Measurements from ENCODE around the gene CCDC136. TPM values are rescaled to one million over a fixed set of nuclear protein-coding genes. Genes with fewer than 3 reads are reported as not detected.

The CCDC136 gene
- total RNA-seq, 1 donor: 7.2 TPM

DNA sequence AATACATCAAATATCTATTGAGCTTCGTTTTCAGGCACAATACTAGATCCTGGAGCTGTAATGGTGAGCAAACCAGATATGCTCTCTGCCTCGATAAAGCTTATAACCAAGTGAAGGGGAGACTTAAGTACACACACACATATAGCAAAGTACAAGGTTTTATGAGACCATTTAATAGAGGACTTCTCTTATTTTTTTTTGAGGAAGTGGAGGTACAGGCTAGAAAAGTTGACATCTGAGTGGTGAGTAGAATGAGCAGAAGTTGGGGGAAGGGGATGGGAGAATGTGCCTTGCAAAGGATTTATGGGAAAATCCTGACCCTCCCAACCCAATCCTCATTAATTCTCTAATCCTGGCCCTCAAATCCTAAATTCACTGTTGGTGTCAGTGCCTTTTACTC is 7.7 kb downstream of the CCDC136 start:
- Histone ChIP-seq H3K79me2 (ENCODE audit: insufficient read depth, low read length) (no peaks in the 10 kb centered on the region), H3K27me3 (ENCODE audit: insufficient read depth, low read length) (no peaks in the 10 kb centered on the region), H3K4me3 (ENCODE audit: insufficient read depth, low read length) (no peak overlapping the region), H3K36me3 (ENCODE audit: insufficient read depth, low read length) (no peaks in the 10 kb centered on the region), H3K9me3 (ENCODE audit: low read depth, low read length) (no peaks in the 10 kb centered on the region), H4K20me1 (ENCODE audit: insufficient read depth, low read length) (no peaks in the 10 kb centered on the region), H3K27ac (ENCODE audit: low read depth, low read length) (no peak overlapping the region), H3K4me1 (ENCODE audit: insufficient read depth, low read length) (peaks cover 4% of the 10 kb centered on the region), H3K4me2 (ENCODE audit: insufficient read depth, low read length) (no peak overlapping the region), H2AFZ (ENCODE audit: low read length) (no peak overlapping the region)
- no peak for DNase-seq (ENCODE audit: insufficient read length, low spot score, missing footprints)
- TF ChIP-seq, protein P1, sequence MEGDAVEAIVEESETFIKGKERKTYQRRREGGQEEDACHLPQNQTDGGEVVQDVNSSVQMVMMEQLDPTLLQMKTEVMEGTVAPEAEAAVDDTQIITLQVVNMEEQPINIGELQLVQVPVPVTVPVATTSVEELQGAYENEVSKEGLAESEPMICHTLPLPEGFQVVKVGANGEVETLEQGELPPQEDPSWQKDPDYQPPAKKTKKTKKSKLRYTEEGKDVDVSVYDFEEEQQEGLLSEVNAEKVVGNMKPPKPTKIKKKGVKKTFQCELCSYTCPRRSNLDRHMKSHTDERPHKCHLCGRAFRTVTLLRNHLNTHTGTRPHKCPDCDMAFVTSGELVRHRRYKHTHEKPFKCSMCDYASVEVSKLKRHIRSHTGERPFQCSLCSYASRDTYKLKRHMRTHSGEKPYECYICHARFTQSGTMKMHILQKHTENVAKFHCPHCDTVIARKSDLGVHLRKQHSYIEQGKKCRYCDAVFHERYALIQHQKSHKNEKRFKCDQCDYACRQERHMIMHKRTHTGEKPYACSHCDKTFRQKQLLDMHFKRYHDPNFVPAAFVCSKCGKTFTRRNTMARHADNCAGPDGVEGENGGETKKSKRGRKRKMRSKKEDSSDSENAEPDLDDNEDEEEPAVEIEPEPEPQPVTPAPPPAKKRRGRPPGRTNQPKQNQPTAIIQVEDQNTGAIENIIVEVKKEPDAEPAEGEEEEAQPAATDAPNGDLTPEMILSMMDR (IDR thresholded peaks at IDR 0.05; ENCODE audit: extremely low read depth, low read depth, low read length): no peak

DNA sequence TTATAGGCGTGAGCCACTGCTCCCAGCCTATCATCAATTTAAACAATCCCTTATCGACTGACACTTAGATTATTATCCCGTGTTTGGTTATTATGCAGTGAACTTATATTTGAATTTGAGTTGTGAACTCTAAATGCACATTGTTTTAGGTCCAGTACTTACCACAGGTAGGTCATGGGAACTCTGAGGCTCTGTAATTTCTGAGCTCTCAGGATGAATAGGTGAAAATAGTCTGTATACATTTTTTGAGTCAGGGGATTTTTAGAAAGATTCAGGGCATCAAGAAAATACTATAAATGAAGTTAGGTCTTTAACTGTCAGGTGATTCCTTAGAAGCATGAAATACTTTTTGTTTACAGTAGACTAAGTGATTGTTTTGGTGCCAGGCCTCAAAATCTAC is 8.8 kb downstream of the CCDC136 start:
- H4K20me1 ChIP-seq (ENCODE audit: insufficient read depth, low read length): no peaks in the 10 kb centered on the region
- no peaks in the 10 kb centered on the region for H3K27me3 ChIP-seq (ENCODE audit: insufficient read depth, low read length)
- DNase-seq (ENCODE audit: insufficient read length, low spot score, missing footprints): no peak
- no peaks in the 10 kb centered on the region for H3K9me3 ChIP-seq (ENCODE audit: low read depth, low read length)
- no peaks in the 10 kb centered on the region for H3K79me2 ChIP-seq (ENCODE audit: insufficient read depth, low read length)
- TF ChIP-seq, protein P1 (IDR thresholded peaks at IDR 0.05; ENCODE audit: extremely low read depth, low read depth, low read length): no peak
- no peak overlapping the region for H3K27ac ChIP-seq (ENCODE audit: low read depth, low read length)
- no peak overlapping the region for H3K4me3 ChIP-seq (ENCODE audit: insufficient read depth, low read length)
- H3K4me1 ChIP-seq (ENCODE audit: insufficient read depth, low read length): peaks cover 4% of the 10 kb centered on the region
- no peaks in the 10 kb centered on the region for H3K36me3 ChIP-seq (ENCODE audit: insufficient read depth, low read length)
- H2AFZ ChIP-seq (ENCODE audit: low read length): no peak overlapping the region
- H3K4me2 ChIP-seq (ENCODE audit: insufficient read depth, low read length): no peak overlapping the region

DNA sequence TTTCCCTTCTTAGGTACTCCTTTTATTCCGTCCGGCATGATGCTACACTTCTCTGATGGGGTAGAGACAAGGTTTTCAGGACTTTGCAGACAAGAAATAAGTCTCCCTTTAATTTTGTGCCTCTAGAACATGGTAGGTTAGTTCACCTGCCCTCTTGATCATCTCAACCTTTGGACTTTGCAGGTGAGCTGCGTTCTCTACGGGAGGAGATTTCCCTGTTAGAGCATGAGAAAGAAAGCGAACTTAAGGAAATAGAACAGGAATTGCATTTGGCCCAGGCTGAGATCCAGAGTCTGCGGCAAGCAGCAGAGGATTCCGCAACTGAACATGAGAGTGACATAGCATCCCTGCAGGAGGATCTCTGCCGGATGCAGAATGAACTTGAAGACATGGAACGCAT is 9.2 kb downstream of the CCDC136 start:
- H3K27me3 ChIP-seq (ENCODE audit: insufficient read depth, low read length): no peaks in the 10 kb centered on the region
- no peaks in the 10 kb centered on the region for H3K36me3 ChIP-seq (ENCODE audit: insufficient read depth, low read length)
- H3K4me1 ChIP-seq (ENCODE audit: insufficient read depth, low read length): peaks cover 4% of the 10 kb centered on the region
- no peak overlapping the region for H3K27ac ChIP-seq (ENCODE audit: low read depth, low read length)
- H2AFZ ChIP-seq (ENCODE audit: low read length): no peak overlapping the region
- DNase-seq (ENCODE audit: insufficient read length, low spot score, missing footprints): no peak
- H3K4me2 ChIP-seq (ENCODE audit: insufficient read depth, low read length): no peak overlapping the region
- no peak overlapping the region for H3K4me3 ChIP-seq (ENCODE audit: insufficient read depth, low read length)
- TF ChIP-seq, protein P1 (IDR thresholded peaks at IDR 0.05; ENCODE audit: extremely low read depth, low read depth, low read length): no peak
- no peaks in the 10 kb centered on the region for H3K9me3 ChIP-seq (ENCODE audit: low read depth, low read length)
- H3K79me2 ChIP-seq (ENCODE audit: insufficient read depth, low read length): no peaks in the 10 kb centered on the region
- no peaks in the 10 kb centered on the region for H4K20me1 ChIP-seq (ENCODE audit: insufficient read depth, low read length)

DNA sequence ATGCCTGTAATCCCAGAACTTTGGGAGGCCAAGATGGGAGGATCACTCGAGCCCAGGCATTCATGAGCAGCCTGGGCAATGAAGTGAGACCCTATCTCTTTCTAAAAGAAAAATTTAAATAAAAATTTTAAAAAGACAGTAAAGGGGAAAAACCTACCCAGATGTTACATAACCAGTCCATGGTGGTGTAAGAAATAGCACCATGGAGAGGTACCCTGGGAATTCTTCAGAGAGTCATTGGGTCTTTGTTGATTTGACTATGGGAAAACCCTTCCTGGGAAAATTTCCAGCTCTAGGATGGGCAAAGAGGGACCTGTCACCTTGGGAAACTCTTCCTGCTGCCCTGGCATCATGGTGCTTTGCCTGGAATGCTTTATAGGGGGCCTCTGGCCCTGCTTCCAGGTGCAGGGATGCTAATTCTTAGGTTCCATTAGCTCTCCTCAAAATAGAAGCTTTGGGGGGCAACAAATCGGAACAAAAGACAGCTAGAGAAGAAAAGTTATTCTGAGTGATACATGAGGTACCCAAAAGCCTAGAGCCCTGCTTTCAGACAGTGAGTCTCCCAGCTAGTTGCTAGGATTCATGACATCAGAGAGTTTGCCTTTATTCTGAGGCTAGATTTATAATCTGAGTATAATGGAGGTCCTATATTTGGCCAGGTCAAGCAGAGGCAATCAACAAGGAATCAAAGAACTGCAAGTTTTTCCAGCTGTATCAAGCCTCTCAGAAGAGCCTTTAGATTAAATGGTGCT is 10.1 kb downstream of the CCDC136 start:
- Histone ChIP-seq H3K79me2 (ENCODE audit: insufficient read depth, low read length) (no peaks in the 10 kb centered on the region), H3K9me3 (ENCODE audit: low read depth, low read length) (no peaks in the 10 kb centered on the region), H3K27ac (ENCODE audit: low read depth, low read length) (no peak overlapping the region), H4K20me1 (ENCODE audit: insufficient read depth, low read length) (no peaks in the 10 kb centered on the region), H3K4me3 (ENCODE audit: insufficient read depth, low read length) (no peak overlapping the region), H2AFZ (ENCODE audit: low read length) (no peak overlapping the region), H3K4me1 (ENCODE audit: insufficient read depth, low read length) (no peaks in the 10 kb centered on the region), H3K4me2 (ENCODE audit: insufficient read depth, low read length) (no peak overlapping the region), H3K36me3 (ENCODE audit: insufficient read depth, low read length) (no peaks in the 10 kb centered on the region), H3K27me3 (ENCODE audit: insufficient read depth, low read length) (no peaks in the 10 kb centered on the region)
- TF ChIP-seq, protein P1 (IDR thresholded peaks at IDR 0.05; ENCODE audit: extremely low read depth, low read depth, low read length): no peak
- DNase-seq (ENCODE audit: insufficient read length, low spot score, missing footprints): no peak

Data from osteoblast (primary cell).